ENCODE results near the gene KANSL1. TPM values are rescaled to one million over a fixed set of nuclear protein-coding genes. Genes with fewer than 3 reads are reported as not detected.

KANSL1 gene
- total RNA-seq, 1 donor from 2014 or later, result 19.3 TPM

- no peak for DNase-seq (ENCODE audit: low read depth)
Observed at GRCh38 chr17:46002973-46003316, 190.3 kb downstream of the KANSL1 start.

- peak; percentile 71 for DNase-seq (ENCODE audit: low read depth)
Observed at GRCh38 chr17:46002311-46002972, 190.8 kb downstream of the KANSL1 start.

- DNase-seq (ENCODE audit: low read depth), result no peak
Observed at GRCh38 chr17:46001390-46002310, 191.6 kb downstream of the KANSL1 start.

GRCh38 chr17:46000757-46001156 is 192.5 kb downstream of the KANSL1 start:
- DNase-seq (ENCODE audit: low read depth), result no peak

- DNase-seq (ENCODE audit: low read depth), result no peak
Observed at GRCh38 chr17:46000292-46000691, 192.9 kb downstream of the KANSL1 start.

- no peak for DNase-seq (ENCODE audit: low read depth)
Observed at GRCh38 chr17:45999900-46000290, 193.3 kb downstream of the KANSL1 start.

GRCh38 chr17:45998987-45999899 is 194.0 kb downstream of the KANSL1 start, which contains the start of gene STH:
STH (plus strand) TSS chr17:45999250; CDS start chr17:45999280, 30 bp downstream.
- DNase-seq (ENCODE audit: low read depth), result no peak

- no peak for DNase-seq (ENCODE audit: low read depth)
Observed at GRCh38 chr17:45997624-45998023, 195.6 kb downstream of the KANSL1 start.

GRCh38 chr17:45997166-45997565 is 196.1 kb downstream of the KANSL1 start:
- DNase-seq (ENCODE audit: low read depth), result no peak

GRCh38 chr17:45996282-45996937 is 196.8 kb downstream of the KANSL1 start:
- DNase-seq (ENCODE audit: low read depth), result no peak

GRCh38 chr17:45995627-45996270 is 197.5 kb downstream of the KANSL1 start:
- peak; percentile 96 for DNase-seq (ENCODE audit: low read depth)

- no peak for DNase-seq (ENCODE audit: low read depth)
Observed at GRCh38 chr17:45994987-45995386, 198.2 kb downstream of the KANSL1 start.

- DNase-seq (ENCODE audit: low read depth), result peak; percentile 28
Observed at GRCh38 chr17:45993962-45994627, 199.1 kb downstream of the KANSL1 start.

GRCh38 chr17:45992904-45993303 is 200.3 kb downstream of the KANSL1 start:
- DNase-seq (ENCODE audit: low read depth), result peak; percentile 69

- DNase-seq (ENCODE audit: low read depth), result no peak
Observed at GRCh38 chr17:45992175-45992574, 201.1 kb downstream of the KANSL1 start.

- no peak for DNase-seq (ENCODE audit: low read depth)
Observed at GRCh38 chr17:45991341-45991740, 201.9 kb downstream of the KANSL1 start.

- no peak for DNase-seq (ENCODE audit: low read depth)
Observed at GRCh38 chr17:45990886-45991285, 202.3 kb downstream of the KANSL1 start.

GRCh38 chr17:45989759-45990158 is 203.5 kb downstream of the KANSL1 start:
- no peak for DNase-seq (ENCODE audit: low read depth)

GRCh38 chr17:45987706-45988105 is 205.5 kb downstream of the KANSL1 start:
- no peak for DNase-seq (ENCODE audit: low read depth)

GRCh38 chr17:45986056-45986455 is 207.2 kb downstream of the KANSL1 start:
- no peak for DNase-seq (ENCODE audit: low read depth)
